Neutrophil (primary cell): ENCODE data around the gene MCTP1.

Experiments
- H3K27ac ChIP-seq: fragments of 200-600 bp; sonication (generic); 2 replicates; pipeline ENCODE4 v1.5.1; 2016; ENCODE audit warnings: mild to moderate bottlenecking, moderate library complexity
- H3K27me3 ChIP-seq: fragments of 200-600 bp; sonication (generic); 2 replicates; pipeline ENCODE4 v1.6.0; 2016; ENCODE audit warnings: mild to moderate bottlenecking
- H3K36me3 ChIP-seq: fragments of 200-600 bp; sonication (generic); 2 replicates; pipeline ENCODE4 v1.5.1; 2017
- H3K4me1 ChIP-seq, 2 experiments: fragments of 200-600 bp in 1 of 2; sonication (generic) in 1 of 2; 1 replicate in 1 of 2; 2 replicates in 1 of 2; pipeline versions ENCODE4 v1.5.1 to v1.6.1; 2013 to 2016; ENCODE audit warnings: low read depth in 1 of 2, low read length in 1 of 2, mild to moderate bottlenecking in 1 of 2, moderate library complexity in 1 of 2; ENCODE audit not compliant: control insufficient read depth in 1 of 2, insufficient read depth in 1 of 2
- H3K4me3 ChIP-seq, 2 experiments: fragments of 200-600 bp in 1 of 2; sonication (generic) in 1 of 2; 1 replicate in 1 of 2; 2 replicates in 1 of 2; pipeline ENCODE4 v1.5.1; 2013 to 2016; ENCODE audit warnings: low read depth in 1 of 2, low read length in 1 of 2, mild to moderate bottlenecking in 1 of 2, moderate library complexity in 1 of 2
- H3K9me3 ChIP-seq: fragments of 200-600 bp; sonication (generic); 2 replicates; pipeline ENCODE4 v1.5.1; 2016
- CTCF ChIP-seq: fragments of 200-600 bp; sonication (generic); IDR thresholded peaks from 2 replicates; pipeline ENCODE4 v1.5.1; 2016; ENCODE audit warnings: antibody characterized with exemption

MCTP1 gene

GRCh38 chr5:95172659-95173058 is 112.2 kb downstream of the MCTP1 start:
- H3K4me1 ChIP-seq: no peaks in the 10 kb centered on the region
- TF ChIP-seq CTCF: no peak

GRCh38 chr5:95164861-95165260 is 120.0 kb downstream of the MCTP1 start:
- no peak for TF ChIP-seq CTCF
- Histone ChIP-seq H3K9me3 (no peaks in the 10 kb centered on the region), H3K27me3 (no peaks in the 10 kb centered on the region), H3K4me3 (no peak overlapping the region), H3K4me1 (peaks cover 12 to 21% of the 10 kb centered on the region in 2 experiments), H3K27ac (no peak overlapping the region), H3K36me3 (no peaks in the 10 kb centered on the region)

More at GRCh38 chr5:95172659-95173058, 112.2 kb downstream of the MCTP1 start:
- H3K4me3 ChIP-seq: no peak overlapping the region
- no peaks in the 10 kb centered on the region for H3K36me3 ChIP-seq
- H3K9me3 ChIP-seq: no peaks in the 10 kb centered on the region
- H3K27me3 ChIP-seq: no peaks in the 10 kb centered on the region
- H3K27ac ChIP-seq: no peak overlapping the region

GRCh38 chr5:95163079-95163478 is 121.8 kb downstream of the MCTP1 start:
- no peak overlapping the region for H3K27ac ChIP-seq
- TF ChIP-seq CTCF: no peak
- no peaks in the 10 kb centered on the region for H3K9me3 ChIP-seq
- no peaks in the 10 kb centered on the region for H3K27me3 ChIP-seq
- H3K4me3 ChIP-seq: no peak overlapping the region
- peaks cover 12 to 21% of the 10 kb centered on the region in 2 experiments for H3K4me1 ChIP-seq
- no peaks in the 10 kb centered on the region for H3K36me3 ChIP-seq

GRCh38 chr5:95162231-95162992 is 122.5 kb downstream of the MCTP1 start:
- H3K27me3 ChIP-seq: no peaks in the 10 kb centered on the region
- H3K4me1 ChIP-seq: peaks cover 12 to 21% of the 10 kb centered on the region in 2 experiments
- H3K36me3 ChIP-seq: no peaks in the 10 kb centered on the region
- no peak for TF ChIP-seq CTCF
- H3K9me3 ChIP-seq: no peaks in the 10 kb centered on the region
- H3K27ac ChIP-seq: peak overlapping the region; percentile 63
- no peak overlapping the region for H3K4me3 ChIP-seq

GRCh38 chr5:95159603-95160002 is 125.3 kb downstream of the MCTP1 start:
- no peaks in the 10 kb centered on the region for H3K27me3 ChIP-seq

More at GRCh38 chr5:95159603-95160002, 125.3 kb downstream of the MCTP1 start:
- Histone ChIP-seq H3K4me1 (peaks cover 12 to 21% of the 10 kb centered on the region in 2 experiments), H3K9me3 (no peaks in the 10 kb centered on the region), H3K27ac (no peak overlapping the region), H3K4me3 (no peak overlapping the region), H3K36me3 (no peaks in the 10 kb centered on the region)
- no peak for TF ChIP-seq CTCF
